ENCODE data around the gene FRY.

The FRY gene

DNA sequence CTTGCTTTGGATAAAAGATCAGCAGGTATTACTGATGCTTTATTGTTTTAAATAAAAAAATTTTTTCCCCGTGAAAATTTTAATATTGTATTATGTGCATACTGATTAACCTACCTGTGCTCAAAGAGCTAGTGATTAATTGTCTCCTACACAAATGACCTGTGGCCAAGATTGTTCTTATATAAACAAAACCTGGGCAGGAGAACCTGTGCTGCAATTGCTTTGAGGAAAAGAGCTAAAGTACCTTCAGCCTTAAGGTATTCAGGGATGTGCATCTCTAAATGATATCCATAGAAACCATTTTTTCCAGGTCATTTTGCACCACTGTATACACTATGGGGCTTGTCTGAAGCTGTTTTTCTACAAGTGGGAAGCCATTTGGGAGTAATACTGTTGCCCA is 1.2 kb downstream of the FRY start:
- TF ChIP-seq CTCF (IDR thresholded peaks at IDR 0.05): no peak
- Histone ChIP-seq H3K27ac (peak overlapping the region; percentile 68 to 89), H3K4me3 (peak overlapping the region; percentile 88)
- no peak for DNase-seq (ENCODE audit: low spot score)

- no peak for TF ChIP-seq CTCF (IDR thresholded peaks at IDR 0.05)
- Histone ChIP-seq H3K27ac (peak overlapping the region; percentile 68 to 89), H3K4me3 (peak overlapping the region; percentile 88)
- no peak for DNase-seq (ENCODE audit: low spot score)
These were observed 2.2 kb downstream of the FRY start for GRCh38 chr13:32033744-32034143.

DNA sequence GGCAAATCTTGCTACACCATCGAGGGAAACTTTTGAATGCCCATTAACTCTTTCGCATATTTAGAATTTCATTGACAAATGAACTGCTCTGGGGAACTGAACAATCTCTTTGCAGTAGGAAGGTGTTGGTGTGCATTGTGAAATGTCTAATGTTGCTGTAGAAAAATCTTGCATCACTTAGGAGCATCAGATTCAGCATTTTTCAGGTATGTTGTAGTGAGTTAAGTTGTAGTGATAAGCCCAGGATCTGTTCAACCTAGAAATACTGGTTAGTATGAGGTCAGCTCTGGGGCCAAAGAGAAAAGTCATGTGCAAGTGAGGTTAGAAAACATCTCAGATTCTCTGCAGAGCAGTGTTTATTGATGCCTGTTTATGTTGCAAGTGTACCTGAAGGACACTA is 4.1 kb downstream of the FRY start:
- Histone ChIP-seq H3K27ac (peak overlapping the region; percentile 68 to 71), H3K4me3 (peak overlapping the region; percentile 25)
- no peak for DNase-seq (ENCODE audit: low spot score)
- TF ChIP-seq CTCF (IDR thresholded peaks at IDR 0.05): no peak

DNA sequence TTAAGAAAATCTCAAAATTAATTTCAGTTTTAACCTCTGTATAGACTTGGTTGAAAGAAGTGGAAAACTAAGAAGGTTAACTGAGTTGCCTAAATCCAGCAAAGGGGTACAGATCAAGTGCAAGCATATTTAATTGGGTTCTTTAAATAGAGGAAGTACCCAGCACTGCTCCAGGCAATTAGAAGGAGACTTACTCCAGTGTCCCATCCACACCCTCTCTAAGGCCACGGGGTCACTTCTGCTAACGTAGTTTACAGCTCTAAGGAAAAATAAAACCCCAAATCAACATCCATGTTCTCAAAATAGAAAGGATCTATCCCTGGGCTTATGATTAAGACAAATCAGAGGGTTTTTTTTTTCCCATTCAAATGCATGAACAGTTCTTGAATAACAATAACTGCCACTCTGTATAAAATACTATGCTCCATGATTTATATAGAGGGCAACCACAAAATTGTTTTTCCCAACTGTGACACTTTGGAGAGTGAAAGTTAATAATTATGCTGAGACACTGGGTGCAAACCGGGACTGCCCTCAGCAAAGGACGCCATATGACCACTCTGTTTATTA is 4.6 kb downstream of the FRY start:
- no peak for DNase-seq (ENCODE audit: low spot score)
- no peak for TF ChIP-seq CTCF (IDR thresholded peaks at IDR 0.05)
- Histone ChIP-seq H3K4me3 (peak overlapping the region; percentile 25), H3K27ac (peak overlapping the region; percentile 68 to 71)

GRCh38 chr13:32036757-32037156 is 5.2 kb downstream of the FRY start:
- Histone ChIP-seq H3K4me3 (peak overlapping the region; percentile 25), H3K27ac (peak overlapping the region; percentile 68 to 71)
- no peak for DNase-seq (ENCODE audit: low spot score)
- TF ChIP-seq CTCF (IDR thresholded peaks at IDR 0.05): no peak

DNA sequence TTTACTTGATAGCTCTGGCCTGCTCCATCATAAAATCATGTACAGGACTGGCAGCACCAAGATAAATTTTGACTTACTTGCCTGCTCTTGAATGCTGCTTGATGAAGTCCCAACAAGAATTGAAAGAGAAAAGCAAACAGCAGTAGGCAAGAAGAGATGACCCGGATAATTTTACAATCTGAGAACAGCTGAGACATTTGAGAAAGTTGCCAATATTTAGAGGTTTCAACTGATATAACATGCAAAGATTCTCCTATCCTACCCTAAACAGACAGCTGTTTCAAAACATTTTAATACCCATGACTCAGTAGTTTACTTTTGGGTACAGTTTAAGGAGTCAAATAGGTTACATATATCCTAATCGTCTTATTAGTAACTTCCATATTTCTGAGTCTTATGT is 5.9 kb downstream of the FRY start:
- Histone ChIP-seq H3K27ac (peak overlapping the region; percentile 68 to 71), H3K4me3 (peak overlapping the region; percentile 25)
- DNase-seq (ENCODE audit: low spot score): no peak
- no peak for TF ChIP-seq CTCF (IDR thresholded peaks at IDR 0.05)

DNA sequence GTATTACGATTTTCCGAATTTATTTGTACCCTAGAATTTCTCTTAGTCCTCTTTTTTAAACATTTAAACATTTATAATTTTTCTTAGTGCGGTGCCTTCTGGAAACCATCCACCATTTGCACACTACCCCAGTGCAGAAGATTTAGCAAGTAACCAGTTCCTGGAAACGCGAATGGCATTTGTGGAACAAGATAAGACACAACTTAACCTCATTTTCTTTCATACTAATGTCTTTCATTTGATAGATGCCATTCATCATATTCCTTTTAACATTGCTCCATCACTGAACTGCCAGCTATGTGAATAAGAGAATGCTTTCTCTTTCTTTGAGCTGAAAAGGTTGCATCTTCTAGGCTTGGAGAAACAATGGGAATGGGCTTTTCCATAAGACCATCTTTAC is 6.8 kb downstream of the FRY start:
- DNase-seq (ENCODE audit: low spot score): no peak
- Histone ChIP-seq H3K4me3 (no peak overlapping the region), H3K27ac (peak overlapping the region in 1 of 2 donors; percentile 62)
- TF ChIP-seq CTCF (IDR thresholded peaks at IDR 0.05): no peak
